BE2C (cell line): ENCODE data around the gene ZBTB7A.

Experiments
- DNase-seq: peaks from one replicate; pipeline ENCODE4 v3.0.0-alpha.2; 2020
- H3K27me3 ChIP-seq: fragments of 250-450 bp; sonication (Bioruptor Pico); 2 replicates; pipeline ENCODE4 v1.5.1; 2020; ENCODE audit warnings: mild to moderate bottlenecking
- H3K36me3 ChIP-seq: fragments of 250-450 bp; sonication (Bioruptor Pico); 2 replicates; pipeline ENCODE4 v1.5.1; 2020; ENCODE audit warnings: mild to moderate bottlenecking
- H3K4me1 ChIP-seq: fragments of 250-450 bp; sonication (Bioruptor Pico); 2 replicates; pipeline ENCODE4 v1.5.1; 2020
- H3K4me3 ChIP-seq: 2 replicates; pipeline ENCODE4 v1.5.1; 2011; ENCODE audit warnings: low read depth, low read length
- H3K9me3 ChIP-seq: fragments of 250-450 bp; sonication (Bioruptor Pico); 2 replicates; pipeline ENCODE4 v1.5.1; 2020
- CTCF ChIP-seq: IDR thresholded peaks from 2 replicates; pipeline ENCODE4 v1.5.1; 2012; ENCODE audit warnings: mild to moderate bottlenecking, low read depth, low read length

Gene ZBTB7A

GRCh38 chr19:4063369-4064148 lies 3.1 kb downstream of the ZBTB7A start:
- peaks cover 31% of the 10 kb centered on the region for H3K36me3 ChIP-seq
- no peaks in the 10 kb centered on the region for H3K9me3 ChIP-seq
- H3K4me1 ChIP-seq = no peaks in the 10 kb centered on the region
- TF ChIP-seq CTCF = peak; percentile 24; the same call in 1 of the 2 replicates
- no peak for DNase-seq
- peak overlapping the region; percentile 76 for H3K4me3 ChIP-seq
- no peaks in the 10 kb centered on the region for H3K27me3 ChIP-seq

- TF ChIP-seq CTCF = no peak
- no peaks in the 10 kb centered on the region for H3K27me3 ChIP-seq
- no peaks in the 10 kb centered on the region for H3K9me3 ChIP-seq
- H3K36me3 ChIP-seq = peaks cover 31% of the 10 kb centered on the region
- no peaks in the 10 kb centered on the region for H3K4me1 ChIP-seq
- DNase-seq = no peak
- H3K4me3 ChIP-seq = no peak overlapping the region
Measured at GRCh38 chr19:4062419-4063368, 4.0 kb downstream of the ZBTB7A start.

GRCh38 chr19:4061683-4062418 lies 4.8 kb downstream of the ZBTB7A start:
- Histone ChIP-seq H3K9me3 (no peaks in the 10 kb centered on the region), H3K27me3 (no peaks in the 10 kb centered on the region), H3K36me3 (peaks cover 31% of the 10 kb centered on the region), H3K4me1 (no peaks in the 10 kb centered on the region), H3K4me3 (no peak overlapping the region)
- DNase-seq = no peak
- no peak for TF ChIP-seq CTCF

- DNase-seq = no peak
- H3K27me3 ChIP-seq = no peaks in the 10 kb centered on the region
- peaks cover 34% of the 10 kb centered on the region for H3K36me3 ChIP-seq
- no peak overlapping the region for H3K4me3 ChIP-seq
- no peaks in the 10 kb centered on the region for H3K4me1 ChIP-seq
- no peak for TF ChIP-seq CTCF
- H3K9me3 ChIP-seq = no peaks in the 10 kb centered on the region
Measured at GRCh38 chr19:4061178-4061682, 5.5 kb downstream of the ZBTB7A start.

- no peak for TF ChIP-seq CTCF
- Histone ChIP-seq H3K27me3 (no peaks in the 10 kb centered on the region), H3K4me3 (no peak overlapping the region), H3K36me3 (peaks cover 39% of the 10 kb centered on the region), H3K4me1 (no peaks in the 10 kb centered on the region), H3K9me3 (no peaks in the 10 kb centered on the region)
- DNase-seq = no peak
Measured at GRCh38 chr19:4060621-4061177, 6.0 kb downstream of the ZBTB7A start.
